KOPT-K1 (cell line): ENCODE measurements around the gene PRUNE1.

Experiments used
- H3K27ac ChIP-seq: fragments of 200-600 bp; sonication (generic); 2 replicates; pipeline ENCODE4 v1.5.1; 2016; ENCODE audit warnings: antibody characterized with exemption, mild to moderate bottlenecking, low read depth, low read length; ENCODE audit not compliant: poor library complexity, severe bottlenecking
- H3K36me3 ChIP-seq: fragments of 200-600 bp; sonication (generic); 2 replicates; pipeline ENCODE4 v1.5.1; 2017; ENCODE audit warnings: antibody characterized with exemption, mild to moderate bottlenecking, low read length, moderate library complexity; ENCODE audit not compliant: insufficient read depth
- H3K9me3 ChIP-seq: fragments of 200-600 bp; sonication (generic); 2 replicates; pipeline ENCODE4 v1.5.1; 2017; ENCODE audit warnings: antibody characterized with exemption, low read length, mild to moderate bottlenecking; ENCODE audit not compliant: insufficient read depth, poor library complexity, severe bottlenecking

PRUNE1 gene

GRCh38 chr1:151008244-151009205 lies at the start of gene PRUNE1:
TSS of gene PRUNE1 (plus strand) at chr1:151008449. CDS start at chr1:151008633, 184 bp downstream.
- no peaks in the 10 kb centered on the region for H3K9me3 ChIP-seq
- H3K36me3 ChIP-seq, result 0 out of 2 replicates have a peak, but pooled peaks cover 3% of the 10 kb centered on the region
- H3K27ac ChIP-seq, result peak within 1 kb of the TSS; percentile 74

DNA sequence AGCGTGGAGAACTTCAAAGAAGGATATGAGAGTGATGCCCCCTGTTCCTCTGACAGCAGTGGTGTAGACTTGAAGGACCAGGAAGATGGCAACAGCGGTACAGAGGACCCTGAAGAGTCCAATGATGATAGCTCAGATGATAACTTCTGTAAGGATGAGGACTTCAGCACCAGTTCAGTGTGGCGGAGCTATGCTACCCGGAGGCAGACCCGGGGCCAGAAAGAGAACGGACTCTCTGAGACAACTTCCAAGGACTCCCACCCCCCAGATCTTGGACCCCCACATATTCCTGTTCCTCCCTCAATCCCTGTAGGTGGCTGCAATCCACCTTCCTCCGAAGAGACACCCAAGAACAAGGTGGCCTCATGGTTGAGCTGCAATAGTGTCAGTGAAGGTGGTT lies 47.6 kb upstream of the PRUNE1 start:
- Histone ChIP-seq H3K36me3 (peaks cover 98% of the 10 kb centered on the region), H3K27ac (no peak overlapping the region)

DNA sequence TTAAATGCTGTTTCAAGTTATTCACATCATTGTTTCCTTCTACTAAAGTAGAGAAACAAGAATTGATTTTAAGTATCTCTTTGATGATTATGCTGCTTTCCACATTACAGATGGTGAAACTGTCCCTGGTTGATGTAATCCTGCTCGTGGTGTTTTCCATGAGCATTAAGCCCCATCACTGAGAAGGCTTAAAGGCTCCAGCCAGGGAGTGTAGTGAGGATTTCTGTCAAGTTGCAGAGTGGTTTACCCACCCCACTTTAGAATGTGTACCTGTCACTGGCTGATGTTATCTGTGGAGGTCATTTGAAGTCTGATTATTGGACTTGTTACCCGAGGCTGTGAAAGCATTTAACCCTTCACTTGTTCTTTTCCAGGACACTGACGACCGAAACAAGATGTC lies 46.5 kb upstream of the PRUNE1 start:
- Histone ChIP-seq H3K27ac (no peak overlapping the region), H3K36me3 (peaks cover 98% of the 10 kb centered on the region), H3K9me3 (no peaks in the 10 kb centered on the region)

More for the DNA sequence above, 47.6 kb upstream of the PRUNE1 start:
- H3K9me3 ChIP-seq, result no peaks in the 10 kb centered on the region

DNA sequence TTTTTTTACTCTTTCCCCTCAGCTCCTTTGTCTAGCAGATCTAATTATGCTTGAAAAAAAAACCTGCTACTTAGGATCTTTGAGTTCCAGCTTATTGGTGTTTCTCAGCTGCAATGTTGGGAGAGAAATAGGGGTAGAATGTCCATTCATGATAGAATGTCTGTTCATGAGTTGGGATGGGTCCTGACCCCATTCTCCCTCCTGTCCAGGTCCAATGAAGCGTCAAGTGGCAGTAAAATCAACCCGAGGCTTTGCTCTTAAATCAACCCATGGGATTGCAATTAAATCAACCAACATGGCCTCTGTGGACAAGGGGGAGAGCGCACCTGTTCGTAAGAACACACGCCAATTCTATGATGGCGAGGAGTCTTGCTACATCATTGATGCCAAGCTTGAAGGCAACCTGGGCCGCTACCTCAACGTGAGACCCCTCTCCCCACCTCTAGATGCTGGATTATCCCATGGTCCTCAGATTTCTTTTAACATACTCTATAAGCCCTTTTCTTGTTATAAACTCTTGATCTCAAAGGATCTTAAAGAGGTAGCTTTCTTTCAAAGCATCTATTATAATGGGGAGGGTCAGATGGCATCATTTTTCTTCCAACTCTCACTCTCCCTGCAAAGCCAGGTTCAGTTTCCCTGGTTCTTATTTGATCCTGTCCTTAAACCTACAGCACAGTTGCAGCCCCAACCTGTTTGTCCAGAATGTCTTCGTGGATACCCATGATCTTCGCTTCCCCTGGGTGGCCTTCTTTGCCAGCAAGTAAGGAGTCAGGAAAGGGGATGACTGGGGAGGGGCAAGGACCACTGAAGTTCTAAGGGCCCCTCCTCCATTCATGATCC lies 44.7 kb upstream of the PRUNE1 start:
- no peak overlapping the region for H3K27ac ChIP-seq
- no peaks in the 10 kb centered on the region for H3K9me3 ChIP-seq
- H3K36me3 ChIP-seq, result peaks cover 100% of the 10 kb centered on the region

- H3K9me3 ChIP-seq, result no peaks in the 10 kb centered on the region
- H3K27ac ChIP-seq, result no peak overlapping the region
- peaks cover 100% of the 10 kb centered on the region for H3K36me3 ChIP-seq
These were observed 44.1 kb upstream of the PRUNE1 start for GRCh38 chr1:150964164-150964489.

DNA sequence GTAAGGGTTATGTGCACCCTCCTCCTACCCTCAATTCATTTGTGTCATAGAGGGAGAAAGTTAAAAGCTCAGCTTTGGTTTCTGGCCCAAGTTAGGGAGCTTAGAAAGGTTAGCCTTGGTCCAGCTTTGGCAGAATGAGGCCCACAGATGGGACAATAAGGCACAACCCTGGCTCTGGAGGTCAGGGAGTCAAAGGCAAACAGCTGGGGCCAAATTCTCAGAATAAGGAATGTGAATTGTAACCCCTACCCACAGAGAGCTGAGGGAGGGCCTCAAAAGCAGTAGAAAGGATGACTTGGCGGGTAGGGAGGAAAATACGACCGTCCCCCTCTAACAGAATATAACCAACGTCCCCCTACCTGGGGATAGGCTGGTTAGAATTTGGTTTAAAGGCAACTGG lies 42.6 kb upstream of the PRUNE1 start:
- no peak overlapping the region for H3K27ac ChIP-seq
- H3K36me3 ChIP-seq, result peaks cover 93% of the 10 kb centered on the region
- H3K9me3 ChIP-seq, result no peaks in the 10 kb centered on the region

DNA sequence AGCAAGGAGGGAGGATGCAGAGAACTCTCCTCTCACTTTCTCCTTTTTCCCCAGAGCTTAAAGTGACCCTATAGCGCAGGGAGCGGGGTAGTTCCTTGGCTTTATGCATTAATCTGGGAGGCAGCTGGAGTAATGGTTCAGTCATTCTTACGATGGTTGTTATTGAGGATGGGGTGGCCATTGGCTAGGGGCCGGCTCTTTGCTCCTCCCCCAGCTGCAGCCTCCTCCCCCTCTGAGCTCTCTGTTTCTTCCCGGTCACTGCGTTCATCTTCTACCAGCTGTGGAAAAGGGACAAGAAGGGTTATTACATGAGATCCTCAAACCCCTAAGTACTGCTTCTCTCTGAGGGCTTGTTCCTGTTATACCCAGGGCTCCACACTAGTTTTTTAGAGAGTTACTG lies 42.2 kb upstream of the PRUNE1 start:
- Histone ChIP-seq H3K27ac (no peak overlapping the region), H3K36me3 (peaks cover 93% of the 10 kb centered on the region), H3K9me3 (no peaks in the 10 kb centered on the region)

GRCh38 chr1:150967936-150968335 lies 40.3 kb upstream of the PRUNE1 start:
- Histone ChIP-seq H3K27ac (no peak overlapping the region), H3K36me3 (peaks cover 87% of the 10 kb centered on the region), H3K9me3 (no peaks in the 10 kb centered on the region)

GRCh38 chr1:150968491-150968890 lies 39.8 kb upstream of the PRUNE1 start:
- H3K27ac ChIP-seq, result no peak overlapping the region
- H3K9me3 ChIP-seq, result no peaks in the 10 kb centered on the region
- H3K36me3 ChIP-seq, result peaks cover 82% of the 10 kb centered on the region

GRCh38 chr1:150969626-150970025 lies 38.6 kb upstream of the PRUNE1 start:
- H3K9me3 ChIP-seq, result no peaks in the 10 kb centered on the region
- peaks cover 71% of the 10 kb centered on the region for H3K36me3 ChIP-seq
- H3K27ac ChIP-seq, result no peak overlapping the region

DNA sequence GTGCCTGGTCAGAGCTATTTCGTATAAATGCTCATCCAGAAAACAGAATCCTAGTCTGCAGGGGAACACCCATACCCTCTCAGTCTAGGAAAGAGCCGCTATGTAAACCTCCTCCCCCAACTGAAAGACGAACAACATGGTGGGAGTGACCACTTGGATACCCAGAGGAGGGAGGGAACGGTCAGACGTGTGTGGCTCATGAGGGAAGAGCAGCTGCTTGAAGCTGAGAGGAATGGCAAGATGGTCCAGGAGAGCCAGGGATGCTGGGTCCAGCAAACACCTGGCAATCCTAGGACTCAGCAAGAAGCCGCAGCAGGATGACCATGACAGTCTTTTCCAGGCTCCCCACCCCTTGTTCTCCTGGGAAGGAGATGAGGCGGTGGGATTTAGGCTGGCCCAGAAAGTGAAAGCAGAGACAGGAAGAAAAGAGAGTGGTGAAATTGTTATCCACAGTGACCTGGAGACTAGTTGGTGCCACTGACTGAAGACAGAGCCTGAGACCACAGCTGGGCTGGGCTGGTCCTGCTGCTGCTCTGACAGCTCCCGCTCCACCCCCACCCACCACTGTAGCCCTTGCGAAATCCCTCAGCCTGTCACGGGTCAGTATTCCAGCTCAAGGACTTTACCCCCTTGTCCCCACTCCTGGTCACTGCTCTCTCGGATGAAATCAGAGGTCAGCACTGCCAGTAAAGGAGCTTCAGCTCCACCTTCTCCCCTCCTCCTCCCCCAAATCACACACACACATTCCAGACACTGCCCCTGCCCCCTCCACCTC lies 37.3 kb upstream of the PRUNE1 start:
- peaks cover 57% of the 10 kb centered on the region for H3K36me3 ChIP-seq
- no peaks in the 10 kb centered on the region for H3K9me3 ChIP-seq
- no peak overlapping the region for H3K27ac ChIP-seq

DNA sequence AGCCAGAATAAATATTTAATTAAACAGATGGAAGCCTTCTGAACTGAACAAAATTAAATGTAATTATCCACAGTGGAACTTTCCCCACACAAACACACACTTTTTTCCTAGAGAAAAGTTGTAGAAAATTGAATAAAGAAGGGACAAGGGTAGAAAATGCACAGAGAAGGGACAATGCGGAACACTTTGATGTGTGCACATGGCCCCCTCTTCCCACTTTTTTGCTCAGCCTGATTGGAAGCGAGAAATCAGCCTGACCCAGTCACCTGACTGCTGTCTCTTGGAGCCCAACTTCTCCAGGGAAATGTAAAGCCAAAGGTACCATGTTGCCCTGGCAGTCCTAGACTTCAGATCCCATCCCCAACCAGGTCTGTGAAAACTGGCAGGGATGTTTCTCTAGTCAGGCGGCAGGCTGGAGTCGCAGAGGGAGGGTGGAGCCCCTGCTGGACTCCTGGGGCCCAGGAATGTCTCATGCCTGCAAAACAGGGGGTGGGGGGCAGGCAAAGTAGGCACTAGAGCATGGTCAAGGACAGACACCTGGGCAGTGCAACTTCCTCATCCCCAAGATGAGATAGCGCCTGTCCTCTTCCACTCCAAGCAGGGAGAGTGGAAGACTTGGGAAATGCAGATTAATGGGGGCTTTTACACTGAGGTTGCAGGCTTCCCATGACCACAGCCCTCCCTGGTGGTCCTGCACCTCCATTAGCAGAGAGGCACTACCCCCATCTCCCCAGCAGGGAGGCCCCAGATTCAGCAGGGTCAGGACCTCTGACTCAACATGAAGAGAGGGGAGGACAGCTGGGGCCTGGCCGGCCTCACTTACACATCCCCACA lies 36.4 kb upstream of the PRUNE1 start:
- H3K27ac ChIP-seq, result peak overlapping the region; percentile 94
- no peaks in the 10 kb centered on the region for H3K9me3 ChIP-seq
- H3K36me3 ChIP-seq, result peaks cover 49% of the 10 kb centered on the region

GRCh38 chr1:150972417-150972940 lies 35.8 kb upstream of the PRUNE1 start:
- peaks cover 42% of the 10 kb centered on the region for H3K36me3 ChIP-seq
- H3K9me3 ChIP-seq, result no peaks in the 10 kb centered on the region
- H3K27ac ChIP-seq, result peak overlapping the region; percentile 94
